CD14-positive monocyte (primary cell): ENCODE results near the gene DYSF. TPM values are rescaled to one million over a fixed set of nuclear protein-coding genes. Genes with fewer than 3 reads are reported as not detected.

Experiments
- DNase-seq, 3 donors: peaks; one replicate each; pipeline ENCODE4 v3.0.0-alpha.2; 2011 to 2022
- H2AFZ ChIP-seq: 2 replicates; pipeline ENCODE4 v1.6.0; 2012; ENCODE audit warnings: mild to moderate bottlenecking, low read depth, low read length, inconsistent platforms; ENCODE audit not compliant: insufficient read depth, poor library complexity, severe bottlenecking
- H3K27ac ChIP-seq, 2 donors: 1 replicate in 1 of 2; 2 replicates in 1 of 2; pipeline ENCODE4 v1.5.1; 2012 to 2013; ENCODE audit warnings: low read length in 2 of 2, control low read depth in 1 of 2, inconsistent platforms in 1 of 2, low read depth in 1 of 2, mild to moderate bottlenecking in 1 of 2
- H3K27me3 ChIP-seq, 2 donors: one replicate each; pipeline versions ENCODE4 v1.6.0 to v1.6.1; 2011 to 2013; ENCODE audit warnings: low read length in 2 of 2; ENCODE audit not compliant: control insufficient read depth in 2 of 2, insufficient read depth in 2 of 2
- H3K36me3 ChIP-seq, 2 donors: replicated peaks in 1 of 2; 1 replicate in 1 of 2; 2 replicates in 1 of 2; pipeline versions ENCODE4 v1.5.1 to v1.6.1; 2012 to 2013; ENCODE audit warnings: low read length in 2 of 2, control low read depth in 1 of 2, inconsistent platforms in 1 of 2, mild to moderate bottlenecking in 1 of 2; ENCODE audit not compliant: insufficient read depth in 2 of 2, control insufficient read depth in 1 of 2
- H3K4me1 ChIP-seq, 2 donors: 1 replicate in 1 of 2; 2 replicates in 1 of 2; pipeline versions ENCODE4 v1.5.1 to v1.6.1; 2012 to 2013; ENCODE audit warnings: low read length in 2 of 2, control low read depth in 1 of 2, inconsistent platforms in 1 of 2, mild to moderate bottlenecking in 1 of 2, moderate library complexity in 1 of 2; ENCODE audit not compliant: insufficient read depth in 2 of 2, control insufficient read depth in 1 of 2
- H3K4me2 ChIP-seq: replicated peaks from 2 replicates; pipeline ENCODE3; 2012; ENCODE audit warnings: low read length, moderate library complexity, mild to moderate bottlenecking; ENCODE audit not compliant: poor library complexity, severe bottlenecking; ENCODE audit errors: extremely low read depth
- H3K4me3 ChIP-seq, 3 experiments: fragments of 200-600 bp in 1 of 3; sonication (generic) in 1 of 3; replicated peaks in 1 of 3; 1 replicate in 2 of 3; 2 replicates in 1 of 3; pipeline ENCODE4 v1.5.1; 2011 to 2013; ENCODE audit warnings: low read length in 3 of 3, mild to moderate bottlenecking in 3 of 3, control low read depth in 2 of 3, low read depth in 2 of 3, inconsistent platforms in 1 of 3, moderate library complexity in 1 of 3
- H3K79me2 ChIP-seq: 2 replicates; pipeline ENCODE4 v1.6.0; 2012; ENCODE audit warnings: mild to moderate bottlenecking, control low read depth, inconsistent platforms, low read length, moderate library complexity; ENCODE audit not compliant: insufficient read depth
- H3K9ac ChIP-seq: 2 replicates; pipeline ENCODE4 v1.6.0; 2017; ENCODE audit warnings: low read length, mild to moderate bottlenecking; ENCODE audit not compliant: insufficient read depth, poor library complexity, severe bottlenecking
- H3K9me3 ChIP-seq, 2 donors: replicated peaks in 1 of 2; 1 replicate in 1 of 2; 2 replicates in 1 of 2; pipeline versions ENCODE4 v1.5.1 to v1.6.1; 2012 to 2013; ENCODE audit warnings: low read length in 2 of 2, control low read depth in 1 of 2; ENCODE audit not compliant: control insufficient read depth in 1 of 2, insufficient read depth in 1 of 2
- H4K20me1 ChIP-seq: 2 replicates; pipeline ENCODE4 v1.6.0; 2012; ENCODE audit warnings: mild to moderate bottlenecking, low read length, control low read depth, moderate library complexity; ENCODE audit not compliant: insufficient read depth
- H3K27ac Mint-ChIP-seq, 7 donors: one replicate each; pipeline ENCODE4 v1.8.0; 2020; ENCODE audit warnings: mild to moderate bottlenecking in 7 of 7, mixed read lengths in 7 of 7, moderate library complexity in 6 of 7, inconsistent platforms in 2 of 7
- H3K27me3 Mint-ChIP-seq, 3 donors: one replicate each; pipeline ENCODE4 v1.8.0; 2021 to 2022; ENCODE audit warnings: low read depth in 3 of 3, mild to moderate bottlenecking in 3 of 3, mixed read lengths in 3 of 3, moderate library complexity in 3 of 3, inconsistent platforms in 1 of 3
- H3K36me3 Mint-ChIP-seq, 2 donors: one replicate each; pipeline ENCODE4 v1.8.0; 2020; ENCODE audit warnings: mixed read lengths in 2 of 2, inconsistent platforms in 1 of 2, mild to moderate bottlenecking in 1 of 2
- H3K4me1 Mint-ChIP-seq: one replicate; pipeline ENCODE4 v1.8.0; 2020; ENCODE audit warnings: mild to moderate bottlenecking, mixed read lengths
- H3K4me3 Mint-ChIP-seq, 2 donors: one replicate each; pipeline ENCODE4 v1.8.0; 2020; ENCODE audit warnings: mild to moderate bottlenecking in 2 of 2, mixed read lengths in 2 of 2, moderate library complexity in 1 of 2
- H3K9me3 Mint-ChIP-seq, 7 donors: one replicate each; pipeline ENCODE4 v1.8.0; 2020 to 2022; ENCODE audit warnings: mixed read lengths in 7 of 7, mild to moderate bottlenecking in 6 of 7, moderate library complexity in 6 of 7, inconsistent platforms in 2 of 7
- CTCF ChIP-seq: fragments of 200-600 bp; IDR thresholded peaks from one replicate; pipeline ENCODE4 v1.8.0; 2022; ENCODE audit warnings: antibody characterized with exemption, mild to moderate bottlenecking
- WGBS: methylation state at CpG from one replicate; pipeline ENCODE4 v1.1.5; 2013; ENCODE audit warnings: missing lambda C conversion rate; ENCODE audit not compliant: insufficient coverage; 5-methylcytosine and 5-hydroxymethylcytosine counted together
- intact Hi-C, 2 donors: fragments of 100-400 bp; cut with micrococcal nuclease; formaldehyde crosslinking; loops; one replicate each; pipeline versions ENCODE4 v1.15.0 to v1.15.1; 2023
- polyA plus RNA-seq, 3 donors: library from polyadenylated mRNA; depleted of rRNA in 1 of 3; unstranded in 2 of 3; stranded (reverse) in 1 of 3; fragments of 300-500 nt in 2 of 3; fragments of >200 nt in 1 of 3; fragmentation: Illumina TruSeq in 2 of 3; gene quantifications; 1 replicate in 2 of 3; 2 replicates in 1 of 3; pipeline ENCODE4 v1.2.3, GENCODE V29; 2012 to 2021

DYSF gene
- polyA plus RNA-seq, 3 donors = 16.1 to 72.5 (median 31.2) TPM

GRCh38 chr2:71620116-71620515, 166.8 kb downstream of the DYSF start:
- 97% methylated on average over 6 of the region's 6 CpGs for WGBS
- TF ChIP-seq CTCF = no peak
- H3K27me3 Mint-ChIP-seq = peaks cover 1 to 6% (median 1%) of the 10 kb centered on the region in 3 donors
- H3K36me3 Mint-ChIP-seq = peaks cover 43 to 46% of the 10 kb centered on the region in 2 donors
- Histone ChIP-seq H3K79me2 (no peaks in the 10 kb centered on the region), H4K20me1 (peaks cover 63% of the 10 kb centered on the region), H3K27me3 (no peaks in the 10 kb centered on the region), H3K9me3 (no peaks in the 10 kb centered on the region), H3K4me3 (no peak overlapping the region), H3K4me1 (no peaks in the 10 kb centered on the region), H3K4me2 (no peak overlapping the region), H3K27ac (no peak overlapping the region), H3K9ac (no peak overlapping the region), H3K36me3 (peaks cover 11 to 72% of the 10 kb centered on the region in 2 donors), H2AFZ (no peak overlapping the region)
- intact Hi-C loops = no loop called here
- DNase-seq = no peak
- peaks cover 0 to 3% (median 0%) of the 10 kb centered on the region in 7 donors for H3K9me3 Mint-ChIP-seq
- H3K27ac Mint-ChIP-seq = peak overlapping the region in 2 of 7 donors; percentile 28 to 31
- no peak overlapping the region for H3K4me3 Mint-ChIP-seq
- H3K4me1 Mint-ChIP-seq = no peaks in the 10 kb centered on the region

GRCh38 chr2:71620851-71621251, 167.5 kb downstream of the DYSF start:
- Histone ChIP-seq H3K27me3 (no peaks in the 10 kb centered on the region), H3K9ac (no peak overlapping the region), H3K27ac (no peak overlapping the region), H2AFZ (no peak overlapping the region), H3K9me3 (no peaks in the 10 kb centered on the region), H3K4me1 (no peaks in the 10 kb centered on the region), H3K79me2 (no peaks in the 10 kb centered on the region), H3K4me3 (no peak overlapping the region), H3K4me2 (no peak overlapping the region), H3K36me3 (peaks cover 5 to 65% of the 10 kb centered on the region in 2 donors), H4K20me1 (peaks cover 60% of the 10 kb centered on the region)
- WGBS = 85% methylated on average over 5 of the region's 5 CpGs
- Mint-ChIP-seq H3K27me3 (peaks cover 1 to 6% (median 3%) of the 10 kb centered on the region in 3 donors), H3K4me1 (no peaks in the 10 kb centered on the region), H3K27ac (peak overlapping the region in 2 of 7 donors; percentile 36 to 68), H3K36me3 (peaks cover 35 to 41% of the 10 kb centered on the region in 2 donors), H3K9me3 (peaks cover 0 to 2% (median 0%) of the 10 kb centered on the region in 7 donors), H3K4me3 (no peak overlapping the region)
- intact Hi-C loops = no loop called here
- DNase-seq = no peak
- TF ChIP-seq CTCF = no peak
